K562 (cell line): ENCODE measurements around the gene LLGL2. TPM values are rescaled to one million over a fixed set of nuclear protein-coding genes. Genes with fewer than 3 reads are reported as not detected.
A peak's percentile ranks its signal among the peaks of the same experiment; 100 is the strongest.

Experiments
- ATAC-seq: fragments of 200-7000 bp; cut with Tn5 transposase; 3 replicates; pipeline ENCODE4 v1.9.1; 2020; ENCODE audit warnings: moderate library complexity
- BruUV-seq: library from RNA; stranded (reverse); fragments of 400-500 nt; replicated peaks from 2 replicates; lab custom pipeline; 2021; lab: Mats Ljungman, UMichigan
- CTCF ChIA-PET: fragments of 300-600 bp; formaldehyde crosslinking; extraction: SDS; loops from one replicate; lab custom pipeline; 2021; ENCODE audit warnings: low intra/inter-chr PET ratio; lab: Yijun Ruan, JAX
- POLR2A ChIA-PET: fragments of 300-600, 350-650 bp; sonication (Branson Sonifier 250); formaldehyde crosslinking; extraction: SDS; loops from one replicate; lab custom pipeline; 2021; ENCODE audit warnings: antibody characterized with exemption, inconsistent platforms; lab: Yijun Ruan, JAX
- DNase-seq, 4 experiments: peaks; one replicate each; pipeline versions ENCODE4 v3.0.0 to v3.0.0-alpha.2; 2011 to 2018; ENCODE audit warnings: low spot score in 3 of 4, mixed read lengths in 3 of 4; ENCODE audit errors: extremely low read depth in 1 of 4
- FAIRE-seq: peaks from 2 replicates; lab custom pipeline; 2011; peaks lifted over from hg19 to GRCh38; lab: Jason Lieb, UNC
- H2AFZ ChIP-seq: 2 replicates; pipeline ENCODE4 v1.6.0; 2011; ENCODE audit warnings: low read depth, low read length, control low read depth, inconsistent platforms
- H3K27ac ChIP-seq: fragments of 200-600 bp; 3 replicates; pipeline ENCODE4 v1.8.0; 2011; ENCODE audit warnings: low read depth, mild to moderate bottlenecking, control low read depth, inconsistent platforms, low read length, moderate library complexity, mixed read lengths; ENCODE audit errors: extremely low read depth
- H3K27me3 ChIP-seq, 2 experiments: fragments of 300-600 bp in 1 of 2; 2 replicates in 1 of 2; 3 replicates in 1 of 2; pipeline versions ENCODE4 v1.6.0 to v1.8.0; 2011; ENCODE audit warnings: inconsistent platforms in 2 of 2, low read length in 2 of 2, mild to moderate bottlenecking in 1 of 2, mixed read lengths in 1 of 2, moderate library complexity in 1 of 2; ENCODE audit not compliant: control insufficient read depth in 2 of 2, insufficient read depth in 2 of 2
- H3K36me3 ChIP-seq: fragments of 300-600 bp; 3 replicates; pipeline ENCODE4 v1.8.0; 2011; ENCODE audit warnings: mild to moderate bottlenecking, low read length, inconsistent platforms; ENCODE audit not compliant: control insufficient read depth, insufficient read depth
- H3K4me1 ChIP-seq, 2 experiments: fragments of 200-600 bp in 1 of 2; replicated peaks in 1 of 2; 2 replicates in 1 of 2; 3 replicates in 1 of 2; pipeline versions ENCODE4 v1.5.1 to v1.8.0; 2011; ENCODE audit warnings: inconsistent platforms in 2 of 2, low read length in 2 of 2, mild to moderate bottlenecking in 1 of 2, mixed read lengths in 1 of 2, moderate library complexity in 1 of 2; ENCODE audit not compliant: control insufficient read depth in 2 of 2, insufficient read depth in 2 of 2
- H3K4me2 ChIP-seq: 2 replicates; pipeline ENCODE4 v1.6.1; 2011; ENCODE audit warnings: low read length, control low read depth, inconsistent platforms, mixed read lengths; ENCODE audit not compliant: insufficient read depth
- H3K4me3 ChIP-seq: fragments of 200-600 bp; sonication (generic), shearing (Covaris generic); 2 replicates; pipeline ENCODE4 v1.5.1; 2016; ENCODE audit warnings: control low read depth, inconsistent platforms
- H3K79me2 ChIP-seq: fragments of 200-600 bp; 3 replicates; pipeline ENCODE4 v1.8.0; 2011; ENCODE audit warnings: low read length, inconsistent platforms; ENCODE audit not compliant: control insufficient read depth, insufficient read depth
- H3K9ac ChIP-seq, 2 experiments: 2 replicates each; pipeline versions ENCODE4 v1.6.0 to v1.6.1; 2011; ENCODE audit warnings: low read depth in 2 of 2, low read length in 2 of 2, control low read depth in 1 of 2, inconsistent platforms in 1 of 2, mild to moderate bottlenecking in 1 of 2, mixed read lengths in 1 of 2; ENCODE audit not compliant: insufficient read depth in 1 of 2
- H3K9me1 ChIP-seq: one replicate; pipeline ENCODE4 v1.6.0; 2011; ENCODE audit warnings: inconsistent platforms, mild to moderate bottlenecking, low read length, moderate library complexity; ENCODE audit not compliant: control insufficient read depth, insufficient read depth
- H3K9me3 ChIP-seq: replicated peaks from 2 replicates; pipeline ENCODE4 v1.5.1; 2011; ENCODE audit warnings: low read depth, low read length, inconsistent platforms; ENCODE audit not compliant: control insufficient read depth, insufficient read depth
- H4K20me1 ChIP-seq: replicated peaks from 2 replicates; pipeline ENCODE4 v1.6.1; 2011; ENCODE audit warnings: low read length, inconsistent platforms, mixed read lengths; ENCODE audit not compliant: control insufficient read depth, insufficient read depth
- CCNT2 ChIP-seq: IDR thresholded peaks from 2 replicates; pipeline ENCODE4 v1.6.1; 2011; ENCODE audit warnings: borderline replicate concordance, low read depth, mild to moderate bottlenecking, moderate library complexity, mixed read lengths, low read length; ENCODE audit not compliant: insufficient read length; ENCODE audit errors: extremely low read depth
- EP400 ChIP-seq: fragments of 450-650 bp; IDR thresholded peaks from 2 replicates; pipeline ENCODE4 v1.6.1; 2017; ENCODE audit warnings: antibody characterized with exemption, mild to moderate bottlenecking, moderate library complexity
- ETV6 ChIP-seq, 3 experiments: fragments of 150-350 bp in 1 of 3; sonication (generic) in 1 of 3; formaldehyde crosslinking in 1 of 3; IDR thresholded peaks; 2 replicates each; pipeline versions ENCODE4 v1.6.1 to v1.8.0; 2014 to 2022; ENCODE audit warnings: borderline replicate concordance in 2 of 3, low read depth in 2 of 3, antibody characterized with exemption in 1 of 3, low read length in 1 of 3, mild to moderate bottlenecking in 1 of 3, missing genetic modification reagents in 1 of 3
- HDAC3 ChIP-seq: fragments of 450-650 bp; IDR thresholded peaks from 2 replicates; pipeline ENCODE4 v1.6.1; 2018; ENCODE audit warnings: borderline replicate concordance, mild to moderate bottlenecking, moderate library complexity; ENCODE audit not compliant: partially characterized antibody
- HLTF ChIP-seq: fragments of 450-650 bp; IDR thresholded peaks from 2 replicates; pipeline ENCODE4 v1.6.1; 2016
- KDM1A ChIP-seq, 2 experiments: fragments of 450-650 bp; IDR thresholded peaks; 2 replicates each; pipeline ENCODE4 v1.6.1; 2016; ENCODE audit warnings: mild to moderate bottlenecking in 2 of 2
- MIER1 ChIP-seq: fragments of 450-650 bp; IDR thresholded peaks from 2 replicates; pipeline ENCODE4 v1.6.1; 2016; ENCODE audit warnings: antibody characterized with exemption, mild to moderate bottlenecking, low read depth
- POLR2B ChIP-seq: fragments of 450-650 bp; IDR thresholded peaks from 2 replicates; pipeline ENCODE4 v1.6.1; 2018; ENCODE audit warnings: low read depth; ENCODE audit not compliant: partially characterized antibody
- PRMT5 ChIP-seq: sonication (generic); formaldehyde crosslinking; IDR thresholded peaks from 2 replicates; pipeline ENCODE4 v1.5.0; 2020; ENCODE audit warnings: missing genetic modification reagents
- SNIP1 ChIP-seq: fragments of 450-650 bp; IDR thresholded peaks from 2 replicates; pipeline ENCODE4 v1.7.1; 2017; ENCODE audit warnings: low read depth, mild to moderate bottlenecking
- TCFL5 ChIP-seq: fragments of 250-450 bp; sonication (Bioruptor Pico); conservative IDR thresholded peaks from 2 replicates; pipeline ENCODE4 v1.6.1; 2021; ENCODE audit warnings: mild to moderate bottlenecking, moderate library complexity, matching md5 sums
- ZFP30 ChIP-seq: fragments of 250-450 bp; sonication (Bioruptor Pico); IDR thresholded peaks from 2 replicates; pipeline ENCODE4 v1.8.0; 2022; ENCODE audit warnings: moderate library complexity, mild to moderate bottlenecking, inconsistent platforms, borderline replicate concordance
- WGBS: fragments of 100-300 bp; shearing (Covaris generic); methylation state at CpG from one replicate; pipeline ENCODE4 v1.1.6; 2016; ENCODE audit warnings: low coverage, mixed read lengths; ENCODE audit not compliant: insufficient coverage; ENCODE audit errors: missing lambda C conversion rate; 5-methylcytosine and 5-hydroxymethylcytosine counted together
- in situ Hi-C: fragments of 300-500 bp; cut with MboI; formaldehyde crosslinking; loops from 4 replicates; pipeline ENCODE4 v1.15.0; 2018; ENCODE audit warnings: inconsistent platforms, mixed read lengths
- intact Hi-C: fragments of 100-400 bp; cut with micrococcal nuclease; formaldehyde crosslinking; loops from 2 replicates; pipeline ENCODE4 v1.14.2; 2022
- polyA plus RNA-seq, 8 experiments: library from polyadenylated mRNA; depleted of rRNA in 4 of 8; stranded (reverse) in 5 of 8; unstranded in 3 of 8; fragments of >200 nt; fragmentation: Nextera tagmentation in 2 of 8; fragmentation: Illumina TruSeq in 1 of 8; extraction: Ambion mirVana in 2 of 8; extraction: Trizol in 1 of 8; gene quantifications; 2 replicates each; pipeline versions ENCODE4 v1.2.1 to v1.2.3, GENCODE V29; 2011 to 2014; ENCODE audit warnings: inconsistent platforms in 1 of 8, missing spikeins in 1 of 8
- total RNA-seq, 7 experiments: library from RNA; depleted of rRNA in 6 of 7; stranded (reverse); fragments of >200 nt in 6 of 7; fragmentation: Illumina TruSeq in 2 of 7; extraction: Trizol in 2 of 7; gene quantifications; 2 replicates each; pipeline versions ENCODE4 v1.2.1 to v1.2.3, GENCODE V29; 2011 to 2021; ENCODE audit warnings: low replicate concordance in 1 of 7
- TF ChIP-seq, protein P1 (sequence below), 2 experiments: fragments of 450-650 bp in 1 of 2; sonication (generic) in 1 of 2; formaldehyde crosslinking in 1 of 2; IDR thresholded peaks; 2 replicates each; pipeline versions ENCODE4 v1.7.1 to v1.9.0; 2016 to 2022; ENCODE audit warnings: inconsistent platforms in 1 of 2, mild to moderate bottlenecking in 1 of 2, missing genetic modification reagents in 1 of 2

LLGL2 gene
- total and polyA plus RNA-seq, 9 of the 15 experiments (the other 6 are each of a cell fraction or from before 2014, with no cell fraction given): 0.32 to 24.4 (median 10.2) TPM

DNA sequence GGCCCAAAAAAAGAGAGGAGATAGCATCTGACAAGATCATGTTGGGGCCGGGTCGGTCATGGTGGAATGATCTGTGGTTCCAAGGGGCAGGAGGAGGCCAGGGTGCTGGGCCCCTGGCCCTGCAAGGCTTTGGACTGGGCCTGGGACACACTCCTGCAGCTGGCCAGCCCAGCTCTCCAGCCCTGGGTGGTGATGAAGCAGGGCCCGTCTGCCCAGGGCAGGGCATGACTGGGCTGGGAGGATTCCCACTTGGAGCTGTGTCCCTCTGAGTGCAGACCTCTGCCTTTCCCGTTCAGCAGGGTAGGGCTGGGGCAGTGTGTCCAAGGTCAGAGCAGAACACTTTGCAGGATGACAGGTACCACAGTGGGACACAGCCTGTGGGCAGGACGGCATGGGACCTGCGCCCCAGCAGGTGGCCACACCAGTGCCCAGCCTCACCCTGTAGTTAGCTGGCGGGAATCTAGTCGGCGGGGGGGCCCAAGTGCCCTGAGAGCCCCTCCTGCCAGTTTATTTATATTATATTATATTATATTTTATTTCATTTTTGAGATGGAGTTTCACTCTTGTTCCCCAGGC is 34.5 kb downstream of the LLGL2 start:
- Histone ChIP-seq H3K79me2 (no peaks in the 10 kb centered on the region), H3K4me1 (peaks cover 20 to 48% of the 10 kb centered on the region in 2 experiments), H3K4me2 (no peak overlapping the region), H4K20me1 (no peaks in the 10 kb centered on the region), H3K9me1 (peaks cover 3% of the 10 kb centered on the region), H3K27ac (no peak overlapping the region), H3K27me3 (no peaks in the 10 kb centered on the region), H2AFZ (no peak overlapping the region), H3K4me3 (no peak overlapping the region), H3K9ac (peak overlapping the region in 1 of 2 experiments; percentile 45; a peak in 1 of 4 replicates), H3K9me3 (no peaks in the 10 kb centered on the region), H3K36me3 (peaks cover 8% of the 10 kb centered on the region; the same call in 1 of the 3 replicates)
- intact Hi-C loops (no loop called here), in situ Hi-C loops (no loop called here)
- 72% methylated on average over 9 of the region's 9 CpGs for WGBS
- ATAC-seq: no peak
- DNase-seq: no peak
- TF ChIP-seq, protein P1, sequence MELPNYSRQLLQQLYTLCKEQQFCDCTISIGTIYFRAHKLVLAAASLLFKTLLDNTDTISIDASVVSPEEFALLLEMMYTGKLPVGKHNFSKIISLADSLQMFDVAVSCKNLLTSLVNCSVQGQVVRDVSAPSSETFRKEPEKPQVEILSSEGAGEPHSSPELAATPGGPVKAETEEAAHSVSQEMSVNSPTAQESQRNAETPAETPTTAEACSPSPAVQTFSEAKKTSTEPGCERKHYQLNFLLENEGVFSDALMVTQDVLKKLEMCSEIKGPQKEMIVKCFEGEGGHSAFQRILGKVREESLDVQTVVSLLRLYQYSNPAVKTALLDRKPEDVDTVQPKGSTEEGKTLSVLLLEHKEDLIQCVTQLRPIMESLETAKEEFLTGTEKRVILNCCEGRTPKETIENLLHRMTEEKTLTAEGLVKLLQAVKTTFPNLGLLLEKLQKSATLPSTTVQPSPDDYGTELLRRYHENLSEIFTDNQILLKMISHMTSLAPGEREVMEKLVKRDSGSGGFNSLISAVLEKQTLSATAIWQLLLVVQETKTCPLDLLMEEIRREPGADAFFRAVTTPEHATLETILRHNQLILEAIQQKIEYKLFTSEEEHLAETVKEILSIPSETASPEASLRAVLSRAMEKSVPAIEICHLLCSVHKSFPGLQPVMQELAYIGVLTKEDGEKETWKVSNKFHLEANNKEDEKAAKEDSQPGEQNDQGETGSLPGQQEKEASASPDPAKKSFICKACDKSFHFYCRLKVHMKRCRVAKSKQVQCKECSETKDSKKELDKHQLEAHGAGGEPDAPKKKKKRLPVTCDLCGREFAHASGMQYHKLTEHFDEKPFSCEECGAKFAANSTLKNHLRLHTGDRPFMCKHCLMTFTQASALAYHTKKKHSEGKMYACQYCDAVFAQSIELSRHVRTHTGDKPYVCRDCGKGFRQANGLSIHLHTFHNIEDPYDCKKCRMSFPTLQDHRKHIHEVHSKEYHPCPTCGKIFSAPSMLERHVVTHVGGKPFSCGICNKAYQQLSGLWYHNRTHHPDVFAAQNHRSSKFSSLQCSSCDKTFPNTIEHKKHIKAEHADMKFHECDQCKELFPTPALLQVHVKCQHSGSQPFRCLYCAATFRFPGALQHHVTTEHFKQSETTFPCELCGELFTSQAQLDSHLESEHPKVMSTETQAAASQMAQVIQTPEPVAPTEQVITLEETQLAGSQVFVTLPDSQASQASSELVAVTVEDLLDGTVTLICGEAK (IDR thresholded peaks at IDR 0.05): no peak
- TF ChIP-seq, protein P1 (CRISPR knock-in tag; IDR thresholded peaks at IDR 0.05): no peak
- TF ChIP-seq HDAC3: no peak
- TF ChIP-seq PRMT5 (CRISPR knock-in tag): no peak
- no peak for TF ChIP-seq SNIP1
- no peak for TF ChIP-seq EP400
- TF ChIP-seq CCNT2: no peak
- TF ChIP-seq ETV6 (IDR thresholded peaks at IDR 0.05; ENCODE audit: borderline replicate concordance in 1 of 2, low read depth in 2 of 2, low read length in 1 of 2): no peak
- no peak for TF ChIP-seq ETV6 (CRISPR knock-in tag; IDR thresholded peaks at IDR 0.05; ENCODE audit: borderline replicate concordance)
- no peak for TF ChIP-seq HLTF
- TF ChIP-seq POLR2B: no peak
- no peak for TF ChIP-seq TCFL5 (CRISPR knock-in tag)
- no peak for TF ChIP-seq ZFP30
- TF ChIP-seq KDM1A (IDR thresholded peaks at IDR 0.05): no peak
- no peak for TF ChIP-seq MIER1
- FAIRE-seq: no peak
- BruUV-seq: no TSS peak
- POLR2A ChIA-PET: no interaction called here
- CTCF ChIA-PET: no interaction called here
